MCF 10A (cell line): ENCODE data around the gene P2RX6. TPM values are rescaled to one million over a fixed set of nuclear protein-coding genes. Genes with fewer than 3 reads are reported as not detected.

ENCODE experiments used
- BruUV-seq: library from RNA; stranded (reverse); fragments of 400-500 nt; replicated peaks from 2 replicates; lab custom pipeline; 2021; lab: Mats Ljungman, UMichigan
- CTCF ChIA-PET: fragments of 300-600 bp; sonication (Branson Sonifier 250); formaldehyde crosslinking; extraction: SDS; loops from one replicate; lab custom pipeline; 2021; ENCODE audit warnings: antibody characterized with exemption, inconsistent platforms; lab: Yijun Ruan, JAX
- POLR2A ChIA-PET: fragments of 300-600, 350-650 bp; sonication (Branson Sonifier 250); formaldehyde crosslinking; extraction: SDS; loops from one replicate; lab custom pipeline; 2020; ENCODE audit warnings: antibody characterized with exemption, inconsistent platforms; lab: Yijun Ruan, JAX
- DNase-seq: peaks from one replicate; pipeline ENCODE4 v3.0.0-alpha.2; 2018; ENCODE audit not compliant: unreplicated experiment
- H3K27ac Mint-ChIP-seq: one replicate; pipeline ENCODE4 v1.8.0; 2022; ENCODE audit warnings: mild to moderate bottlenecking, low read depth, mixed read lengths; ENCODE audit not compliant: unreplicated experiment
- H3K27me3 Mint-ChIP-seq: one replicate; pipeline ENCODE4 v1.8.0; 2022; ENCODE audit warnings: mixed read lengths; ENCODE audit not compliant: insufficient read depth, unreplicated experiment
- H3K36me3 Mint-ChIP-seq: one replicate; pipeline ENCODE4 v1.8.0; 2022; ENCODE audit warnings: mild to moderate bottlenecking, moderate library complexity, mixed read lengths; ENCODE audit not compliant: insufficient read depth, unreplicated experiment
- H3K4me1 Mint-ChIP-seq: one replicate; pipeline ENCODE4 v1.8.0; 2022; ENCODE audit warnings: mixed read lengths; ENCODE audit not compliant: insufficient read depth, unreplicated experiment
- H3K4me3 Mint-ChIP-seq: one replicate; pipeline ENCODE4 v1.8.0; 2022; ENCODE audit warnings: mild to moderate bottlenecking, moderate library complexity, mixed read lengths; ENCODE audit not compliant: unreplicated experiment
- H3K9me3 Mint-ChIP-seq: one replicate; pipeline ENCODE4 v1.8.0; 2022; ENCODE audit warnings: mixed read lengths; ENCODE audit not compliant: unreplicated experiment
- CTCF ChIP-seq: fragments of 200-600 bp; IDR thresholded peaks from one replicate; pipeline ENCODE4 v1.8.0; 2022; ENCODE audit warnings: antibody characterized with exemption, mild to moderate bottlenecking; ENCODE audit not compliant: unreplicated experiment
- intact Hi-C: fragments of 100-400 bp; cut with micrococcal nuclease; formaldehyde crosslinking; loops from 2 replicates; pipeline ENCODE4 v1.14.1; 2022
- total RNA-seq: library from RNA; stranded (reverse); gene quantifications from 2 replicates; pipeline ENCODE4 v1.2.3, GENCODE V29; 2022

P2RX6 gene
- total RNA-seq, 1 experiment from 2014 or later = 0.19 TPM

- Mint-ChIP-seq H3K4me1 (peaks cover 10% of the 10 kb centered on the region), H3K27me3 (no peaks in the 10 kb centered on the region), H3K27ac (no peak overlapping the region), H3K9me3 (no peaks in the 10 kb centered on the region), H3K4me3 (no peak overlapping the region), H3K36me3 (peaks cover 9% of the 10 kb centered on the region)
- DNase-seq = peak; percentile 33
- intact Hi-C loops = no loop called here
- TF ChIP-seq CTCF = peak; percentile 33
- no TSS peak for BruUV-seq
- ChIA-PET CTCF (interaction anchor here (0.7 to 1.8 kb wide), 3 partner anchors 24 to 308 kb away, joined by 3 to 7 read pairs (median 5); no protein-coding TSS in a partner anchor), POLR2A (interaction anchor here (0.6 kb wide), 2 partner anchors 16 to 159 kb away, joined by 3 read pairs; no protein-coding TSS in a partner anchor)
These were observed 6.0 kb downstream of the P2RX6 start for GRCh38 chr22:21020802-21021429.

GRCh38 chr22:21022507-21022906, 7.5 kb downstream of the P2RX6 start:
- TF ChIP-seq CTCF = no peak
- Mint-ChIP-seq H3K4me3 (no peak overlapping the region), H3K36me3 (peaks cover 4% of the 10 kb centered on the region), H3K4me1 (peaks cover 7% of the 10 kb centered on the region), H3K27ac (no peak overlapping the region), H3K9me3 (no peaks in the 10 kb centered on the region), H3K27me3 (no peaks in the 10 kb centered on the region)
- no TSS peak for BruUV-seq
- intact Hi-C loops = no loop called here
- ChIA-PET CTCF (no interaction called here), POLR2A (no interaction called here)
- no peak for DNase-seq

- Mint-ChIP-seq H3K4me3 (no peak overlapping the region), H3K27me3 (no peaks in the 10 kb centered on the region), H3K4me1 (peaks cover 7% of the 10 kb centered on the region), H3K9me3 (no peaks in the 10 kb centered on the region), H3K36me3 (no peaks in the 10 kb centered on the region), H3K27ac (no peak overlapping the region)
- ChIA-PET POLR2A (interaction anchor here (1.0 to 1.1 kb wide), 2 partner anchors 8 to 15 kb away, joined by 3 read pairs; no protein-coding TSS in a partner anchor), CTCF (no interaction called here)
- peak; percentile 9 for TF ChIP-seq CTCF
- intact Hi-C loops = no loop called here
- DNase-seq = no peak
- BruUV-seq = no TSS peak
These were observed 8.1 kb downstream of the P2RX6 start for GRCh38 chr22:21022955-21023614.

- DNase-seq = no peak
- no TSS peak for BruUV-seq
These were observed 10.3 kb downstream of the P2RX6 start for GRCh38 chr22:21025266-21025665.

More at GRCh38 chr22:21025266-21025665, 10.3 kb downstream of the P2RX6 start:
- Mint-ChIP-seq H3K4me1 (peaks cover 7% of the 10 kb centered on the region), H3K4me3 (no peak overlapping the region), H3K36me3 (no peaks in the 10 kb centered on the region), H3K27ac (no peak overlapping the region), H3K9me3 (no peaks in the 10 kb centered on the region), H3K27me3 (no peaks in the 10 kb centered on the region)
- CTCF ChIA-PET = interaction anchor here (0.6 to 1.1 kb wide), 2 partner anchors 10 to 13 kb away, joined by 3 to 4 read pairs; partner anchors contain the start of gene P2RX6
- intact Hi-C loops = no loop called here
- no peak for TF ChIP-seq CTCF
- POLR2A ChIA-PET = interaction anchor here (2.4 kb wide), 1 partner anchor 12 kb away, joined by 13 read pairs; no protein-coding TSS in a partner anchor
